SKM-1 (cell line): ENCODE results near the gene CCNB1.
A peak's percentile ranks its signal among the peaks of the same experiment; 100 is the strongest.
"Not testable (repeated sequence)": the region's sequence is repeated elsewhere in the genome, so short reads cannot be mapped to it uniquely, and the experiment has no call there.

Experiments
- DNase-seq: peaks from one replicate; lab custom pipeline; 2025; ENCODE audit not compliant: unreplicated experiment; lab: John Stamatoyannopoulos, UW

The CCNB1 gene

DNA sequence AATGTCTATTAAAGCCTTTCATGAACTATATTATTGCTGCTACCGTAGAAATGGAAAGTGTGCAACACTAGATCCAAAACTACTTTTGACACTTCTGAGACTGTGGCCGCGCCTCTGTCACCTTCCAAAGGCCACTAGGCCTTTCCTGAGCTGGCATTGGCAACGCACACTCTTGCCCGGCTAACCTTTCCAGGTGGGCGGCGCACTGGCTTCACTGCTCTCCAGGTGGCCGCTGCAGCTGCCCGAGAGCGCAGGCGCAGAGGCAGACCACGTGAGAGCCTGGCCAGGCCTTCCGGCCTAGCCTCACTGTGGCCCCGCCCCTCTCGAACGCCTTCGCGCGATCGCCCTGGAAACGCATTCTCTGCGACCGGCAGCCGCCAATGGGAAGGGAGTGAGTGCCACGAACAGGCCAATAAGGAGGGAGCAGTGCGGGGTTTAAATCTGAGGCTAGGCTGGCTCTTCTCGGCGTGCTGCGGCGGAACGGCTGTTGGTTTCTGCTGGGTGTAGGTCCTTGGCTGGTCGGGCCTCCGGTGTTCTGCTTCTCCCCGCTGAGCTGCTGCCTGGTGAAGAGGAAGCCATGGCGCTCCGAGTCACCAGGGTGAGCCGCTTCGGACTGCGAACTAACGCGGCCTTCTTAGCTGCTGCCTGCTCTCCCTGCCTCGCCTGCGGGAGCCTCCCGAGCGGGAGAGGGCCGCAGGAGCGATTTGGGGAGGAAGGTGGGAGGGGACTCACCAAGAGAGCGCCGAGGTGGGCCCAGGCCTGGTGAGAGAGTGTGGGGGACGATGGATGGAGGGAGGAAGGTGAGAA, at the start of gene CCNB1:
CCNB1 (plus strand) TSS at position 465 of the 807 bp plus-strand sequence; CDS start at position 578, 113 bp downstream.
- peak; percentile 95 for DNase-seq

DNA sequence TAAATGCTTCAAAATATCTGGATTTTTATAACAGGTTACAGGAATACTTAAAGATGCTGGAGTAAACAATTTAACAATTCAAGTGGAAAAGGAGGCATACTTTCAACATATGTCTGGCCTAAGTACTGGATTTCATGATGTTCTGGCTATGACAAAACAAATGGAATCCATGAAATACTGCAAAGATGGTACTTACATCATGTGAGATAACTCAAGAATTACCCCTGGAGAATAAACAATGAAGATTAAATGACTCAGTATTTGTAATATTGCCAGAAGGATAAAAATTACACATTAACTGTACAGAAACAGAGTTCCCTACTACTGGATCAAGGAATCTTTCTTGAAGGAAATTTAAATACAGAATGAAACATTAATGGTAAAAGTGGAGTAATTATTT, 37.5 kb upstream of the CCNB1 start:
- no peak for DNase-seq

DNA sequence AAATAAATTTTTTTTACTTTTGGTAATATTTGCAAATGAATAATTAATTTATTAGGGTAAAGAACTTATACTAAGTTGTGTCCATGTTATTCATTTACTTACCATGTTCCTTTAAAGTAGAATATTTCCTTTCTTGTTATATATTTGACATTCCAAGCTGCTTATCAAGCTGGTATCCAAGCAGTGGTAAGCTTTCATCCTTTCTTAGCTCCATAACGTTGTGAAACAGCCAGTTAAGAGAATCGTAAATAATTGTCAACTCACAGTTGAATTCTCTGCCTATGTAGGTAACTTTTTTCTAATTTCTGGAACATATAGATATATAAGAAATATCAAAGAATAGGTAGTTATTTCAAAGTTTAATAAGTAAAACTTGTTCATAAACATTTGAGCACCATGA, 36.7 kb upstream of the CCNB1 start:
- DNase-seq, result no peak

DNA sequence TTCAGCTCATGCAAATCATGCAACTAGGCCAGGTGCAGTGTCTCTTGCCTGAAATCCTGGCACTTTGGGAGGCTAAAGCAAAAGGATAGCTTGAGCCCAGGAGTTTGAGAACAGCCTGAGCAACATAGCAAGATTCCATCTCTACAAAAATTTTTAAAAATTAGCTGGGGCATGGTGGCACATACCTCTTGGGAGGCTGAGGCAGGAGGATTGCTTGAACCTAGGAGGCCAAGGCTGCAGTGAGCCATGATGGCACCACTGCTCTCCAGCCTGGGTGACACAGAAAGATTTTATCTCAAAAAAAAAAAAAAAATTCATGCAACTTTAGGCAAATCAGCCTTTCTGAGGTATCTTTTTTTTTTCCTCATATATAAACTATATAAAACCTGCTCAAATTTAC, 35.6 kb upstream of the CCNB1 start:
- DNase-seq, result no peak

DNA sequence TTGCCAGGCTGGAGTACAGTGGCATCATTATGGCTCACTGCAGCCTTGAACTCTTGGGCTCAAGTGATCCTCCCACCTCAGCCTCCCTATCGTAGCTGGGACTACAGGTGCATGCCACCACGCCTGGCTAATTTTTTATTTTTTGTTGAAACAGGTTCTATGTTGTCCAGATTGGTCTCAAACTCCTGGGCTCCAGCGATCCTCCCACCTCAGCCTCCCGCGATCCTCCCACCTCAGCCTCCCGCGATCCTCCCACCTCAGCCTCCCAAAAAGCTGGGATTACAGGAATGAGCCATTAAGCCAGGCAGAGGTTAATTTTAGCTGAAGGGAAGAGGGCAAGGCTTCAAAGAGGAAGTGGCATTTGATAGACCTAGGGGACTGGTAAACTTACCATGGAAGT, 32.8 kb upstream of the CCNB1 start:
- DNase-seq, result no peak

DNA sequence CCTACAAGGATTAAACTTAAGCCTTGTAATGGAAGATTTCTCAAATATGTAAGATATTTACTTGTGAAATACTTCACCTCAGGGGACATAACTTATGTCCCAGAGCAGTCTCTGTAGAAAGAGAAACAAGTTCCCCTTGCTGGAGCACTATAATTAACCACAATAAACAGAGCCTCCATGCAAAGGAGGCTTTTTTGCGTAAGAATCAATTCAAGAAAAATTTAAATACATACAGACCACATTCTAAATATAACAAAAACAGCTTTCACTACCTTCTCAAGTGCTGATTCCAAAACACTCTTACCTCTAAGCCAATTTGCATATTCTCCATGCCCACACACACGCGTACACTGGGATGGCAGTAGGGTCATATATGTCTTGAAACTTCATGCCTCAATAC, 30.7 kb upstream of the CCNB1 start:
- no peak for DNase-seq

DNA sequence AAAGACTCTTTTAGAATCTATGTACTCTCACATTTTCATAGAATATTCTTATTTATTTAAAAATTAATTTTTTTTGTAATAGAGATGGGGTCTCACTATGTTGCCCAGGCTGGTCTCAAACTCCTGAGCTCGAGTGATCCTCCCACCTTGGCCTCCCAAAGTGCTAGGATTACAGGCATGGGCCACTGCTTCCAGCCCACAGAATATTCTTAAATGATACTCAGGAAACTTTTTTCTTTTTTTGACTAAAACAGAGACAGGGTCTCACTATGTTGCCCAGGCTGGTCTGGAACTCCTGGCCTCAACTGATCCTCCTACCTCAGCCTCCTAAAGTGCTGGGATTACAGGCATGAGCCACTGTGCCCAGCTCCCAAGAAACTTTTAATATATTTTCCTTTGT, 29.7 kb upstream of the CCNB1 start:
- not testable (repeated sequence) for DNase-seq

DNA sequence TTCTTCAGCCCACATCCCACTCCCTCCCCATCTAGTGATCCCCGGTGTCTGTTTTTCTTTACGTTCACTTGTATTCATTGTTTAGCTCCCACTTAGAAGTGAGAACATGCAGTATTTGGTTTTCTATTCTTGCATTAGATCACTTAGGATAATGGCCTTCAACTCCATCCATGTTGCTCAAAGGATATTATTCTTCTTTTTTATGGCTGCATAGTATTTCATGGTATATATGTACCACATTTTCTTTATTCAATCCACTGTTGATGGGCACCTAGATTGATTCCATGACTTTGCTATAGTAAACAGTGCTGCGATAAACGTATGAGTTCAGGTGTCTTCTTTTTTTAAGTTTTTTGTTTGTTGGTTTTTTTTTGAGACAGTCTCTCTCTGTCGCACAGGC, 29.1 kb upstream of the CCNB1 start:
- DNase-seq, result no peak

DNA sequence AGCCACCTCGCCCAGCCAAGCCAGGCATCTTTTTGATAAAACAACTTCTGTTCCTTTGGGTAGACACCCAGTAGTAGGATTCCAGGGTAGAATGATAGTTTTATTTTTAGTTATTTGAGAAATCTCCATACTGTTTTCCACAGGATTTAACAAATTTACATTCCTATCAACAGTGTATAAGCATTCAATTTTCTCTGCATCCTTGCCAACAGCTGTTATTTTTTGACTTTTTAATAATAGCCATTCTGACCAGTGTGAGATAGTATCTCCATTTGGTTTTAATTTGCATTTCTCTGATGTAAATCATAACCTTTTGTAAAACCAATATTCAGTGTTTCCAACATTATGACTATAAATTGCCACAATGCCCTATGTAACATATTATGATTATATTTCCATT, 28.2 kb upstream of the CCNB1 start:
- no peak for DNase-seq

DNA sequence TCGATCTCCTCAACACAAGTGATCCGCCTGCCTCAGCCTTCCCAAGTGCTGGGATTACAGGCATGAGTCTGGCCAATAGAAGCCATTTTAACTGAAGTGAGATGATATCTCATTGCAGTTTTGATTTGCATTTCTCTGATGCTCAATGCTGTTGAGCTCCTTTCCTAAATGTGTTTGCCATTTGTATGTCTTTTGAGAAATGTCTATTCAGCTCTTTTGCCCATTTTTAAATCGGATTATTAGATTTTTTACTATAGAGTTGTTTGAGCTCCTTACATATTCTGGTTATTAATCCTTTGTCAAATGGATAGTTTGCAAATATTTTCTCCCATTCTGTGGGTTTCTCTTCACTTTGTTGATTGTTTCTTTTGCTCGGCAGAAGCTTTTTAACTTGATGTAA, 26.7 kb upstream of the CCNB1 start:
- not testable (repeated sequence) for DNase-seq

DNA sequence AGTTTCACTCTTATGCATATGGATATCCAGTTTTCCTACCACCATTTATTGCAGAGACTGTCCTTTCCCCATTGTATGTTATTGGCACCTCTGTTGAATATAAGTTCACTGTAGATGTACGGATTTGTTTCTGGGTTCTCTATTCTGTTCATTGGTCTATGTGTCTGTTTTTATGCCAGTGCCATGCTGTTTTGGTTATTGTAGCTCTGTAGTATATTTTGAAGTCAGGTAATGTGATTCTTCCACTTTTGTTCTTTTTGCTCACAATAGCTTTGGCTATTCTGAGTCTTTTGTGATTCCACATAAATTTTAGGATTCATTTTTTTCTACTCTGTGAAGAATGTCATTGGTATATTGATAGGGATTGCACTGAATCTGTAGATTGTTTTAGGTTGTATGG, 26.1 kb upstream of the CCNB1 start:
- no peak for DNase-seq

DNA sequence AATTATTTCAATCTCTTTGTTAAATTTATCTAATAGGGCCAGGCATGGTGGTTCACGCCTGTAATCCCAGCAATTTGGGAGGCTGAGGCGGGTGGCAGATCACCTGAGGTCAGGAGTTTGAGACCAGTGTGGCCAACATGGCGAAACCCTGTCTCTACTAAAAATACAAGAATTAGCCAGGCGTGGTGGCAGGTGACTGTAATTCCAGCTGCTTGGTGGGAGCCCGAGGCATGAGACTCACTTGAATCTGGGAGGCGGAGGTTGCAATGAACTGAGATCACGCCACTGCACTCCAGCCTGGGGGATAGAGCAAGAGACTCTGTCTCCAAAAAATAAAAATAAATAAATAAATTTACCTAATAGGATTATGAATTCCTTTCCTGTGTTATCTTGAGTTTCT, 18.4 kb upstream of the CCNB1 start:
- not testable (repeated sequence) for DNase-seq

DNA sequence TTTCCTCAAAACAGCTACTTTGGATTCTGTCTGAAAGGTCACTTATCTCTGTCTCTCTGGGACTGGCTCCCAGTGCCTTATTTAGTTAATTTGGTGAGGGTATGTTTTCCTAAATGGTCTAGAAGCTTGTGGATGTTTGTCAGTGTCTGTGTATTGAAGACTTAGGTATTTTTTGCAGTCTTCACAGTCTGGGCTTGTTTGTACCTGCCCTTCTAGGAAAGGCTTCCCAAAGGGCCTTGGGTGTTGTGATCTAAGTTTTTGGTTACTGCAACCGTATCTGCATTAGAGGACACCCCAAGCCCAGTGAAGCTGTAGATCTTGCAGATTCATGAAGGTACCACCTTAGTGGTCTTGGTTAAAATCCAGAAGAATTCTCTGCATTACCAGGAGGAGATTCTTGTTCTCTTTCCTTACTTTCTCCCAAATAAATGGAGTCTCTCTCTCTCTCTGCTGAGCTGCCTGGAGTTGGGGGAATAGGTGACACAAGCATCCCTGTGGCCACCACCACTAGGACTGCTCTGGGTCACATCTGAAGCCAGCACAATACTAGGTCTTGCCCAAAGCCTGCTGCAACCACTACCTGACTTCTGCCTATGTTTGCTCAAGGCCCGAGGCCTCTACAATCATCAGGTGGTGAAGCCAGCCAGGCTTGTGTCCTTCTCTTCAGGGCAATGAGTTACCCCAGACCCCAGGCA, 17.8 kb upstream of the CCNB1 start:
- DNase-seq, result no peak

DNA sequence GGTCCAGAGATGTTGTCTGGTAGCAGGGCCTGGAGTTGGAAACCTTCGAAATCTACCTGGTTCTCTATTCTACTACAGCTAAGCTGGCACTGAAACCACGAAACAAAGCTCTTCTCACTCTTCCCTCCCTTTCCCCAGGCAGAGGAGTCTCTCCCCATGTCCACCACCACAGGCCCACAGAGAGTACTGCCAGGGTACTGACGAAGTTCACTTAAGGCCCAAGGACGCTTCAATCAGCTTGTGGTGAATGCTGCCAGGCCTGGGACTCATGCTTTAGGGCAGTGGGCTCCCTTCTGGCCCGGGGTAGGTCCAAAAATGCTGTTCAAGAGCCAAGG, 17.3 kb upstream of the CCNB1 start:
- DNase-seq, result no peak

DNA sequence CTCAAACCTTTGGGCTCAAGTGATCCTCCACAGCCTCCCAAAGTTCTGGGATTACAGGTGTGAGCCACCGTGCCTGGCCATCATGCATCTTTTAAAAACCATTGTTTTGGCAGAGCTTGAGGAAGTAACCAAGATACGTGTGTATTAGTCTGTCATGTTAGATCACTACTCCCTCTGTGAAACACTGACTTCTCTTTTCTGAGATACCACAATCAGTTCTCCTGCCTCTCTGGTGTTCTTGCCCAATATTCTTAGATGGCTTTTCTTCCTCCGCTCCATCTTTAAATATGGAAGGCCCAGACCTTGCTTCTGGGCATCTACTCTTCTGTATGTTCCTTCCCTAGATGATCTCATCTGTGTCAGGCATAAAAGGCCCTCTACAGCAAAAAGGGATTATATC, 14.2 kb upstream of the CCNB1 start:
- DNase-seq, result peak; percentile 94

DNA sequence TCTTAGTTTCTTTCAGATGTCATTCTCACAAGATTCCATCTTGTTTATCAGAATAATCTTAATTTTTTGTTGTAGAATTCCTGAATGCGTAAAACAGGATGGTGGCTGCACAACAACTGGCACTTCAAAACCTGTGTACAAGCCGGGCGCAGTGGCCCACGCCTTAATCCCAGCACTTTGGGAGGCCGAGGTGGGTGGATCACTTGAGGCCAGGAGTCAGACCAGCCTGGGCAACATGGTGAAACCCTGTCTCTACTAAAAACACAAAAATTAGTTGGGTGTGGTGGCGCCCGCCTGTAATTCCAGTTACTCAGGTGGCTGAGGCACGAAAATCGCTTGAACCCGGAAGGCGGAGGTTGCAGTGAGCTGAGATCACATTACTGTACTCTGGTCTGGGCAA, 10.5 kb upstream of the CCNB1 start:
- no peak for DNase-seq

DNA sequence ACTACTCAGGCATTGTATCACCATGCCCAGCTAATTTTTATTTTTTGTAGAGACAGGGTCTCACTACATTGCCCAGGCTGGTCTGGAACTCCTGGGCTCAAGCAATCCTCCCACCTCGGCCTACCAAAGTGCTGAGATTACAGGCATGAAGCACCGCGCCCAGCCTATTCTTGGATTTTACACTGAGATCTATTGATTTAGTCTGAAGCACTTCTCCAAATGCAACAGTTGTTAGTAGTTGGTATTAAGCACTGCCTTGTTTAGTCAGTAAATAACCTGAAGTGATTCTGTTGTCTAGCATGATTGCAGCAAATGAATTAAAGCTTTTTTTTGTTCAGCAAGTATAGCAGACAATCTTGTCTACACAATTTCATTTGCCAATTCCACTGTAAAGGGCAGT, 8.9 kb upstream of the CCNB1 start:
- DNase-seq, result no peak

DNA sequence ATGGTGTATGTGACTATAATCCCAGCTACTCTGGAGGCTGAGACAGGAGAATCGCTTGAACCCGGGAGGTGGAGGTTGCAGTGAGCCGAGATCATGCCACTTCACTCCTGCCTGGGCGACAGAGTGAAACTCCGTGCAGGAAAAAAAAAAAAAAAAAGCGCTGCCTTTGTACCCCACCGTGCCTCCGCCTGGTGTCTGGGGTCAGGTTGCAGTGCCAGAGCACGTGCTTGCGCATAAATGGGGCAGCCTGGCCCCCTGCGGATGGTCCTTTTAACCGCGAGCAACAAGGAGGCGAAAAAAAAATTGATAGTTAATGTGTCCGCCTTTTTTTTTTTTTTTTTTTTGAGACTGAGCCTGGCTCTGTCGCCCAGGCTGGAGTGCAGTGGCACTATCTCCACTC, 6.3 kb upstream of the CCNB1 start:
- DNase-seq, result no peak

DNA sequence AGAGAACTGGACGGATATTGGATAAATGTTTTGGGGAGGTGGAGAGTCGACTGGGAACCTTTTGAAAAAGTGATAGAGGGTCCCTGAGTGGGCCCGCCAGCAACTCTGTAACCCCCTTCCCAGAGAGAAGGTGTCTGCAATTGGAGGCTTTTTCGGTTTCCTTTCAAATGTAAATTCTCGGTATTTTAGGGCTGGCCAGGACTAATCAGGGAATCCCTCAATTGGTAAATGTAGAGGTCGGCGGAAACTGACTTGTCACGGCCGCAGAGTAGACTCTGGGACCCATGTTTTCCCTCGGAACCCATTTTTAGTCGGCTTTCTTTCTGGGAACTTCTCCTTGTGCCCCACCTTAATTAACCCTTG, 524 bp downstream of the CCNB1 start:
- no peak for DNase-seq

DNA sequence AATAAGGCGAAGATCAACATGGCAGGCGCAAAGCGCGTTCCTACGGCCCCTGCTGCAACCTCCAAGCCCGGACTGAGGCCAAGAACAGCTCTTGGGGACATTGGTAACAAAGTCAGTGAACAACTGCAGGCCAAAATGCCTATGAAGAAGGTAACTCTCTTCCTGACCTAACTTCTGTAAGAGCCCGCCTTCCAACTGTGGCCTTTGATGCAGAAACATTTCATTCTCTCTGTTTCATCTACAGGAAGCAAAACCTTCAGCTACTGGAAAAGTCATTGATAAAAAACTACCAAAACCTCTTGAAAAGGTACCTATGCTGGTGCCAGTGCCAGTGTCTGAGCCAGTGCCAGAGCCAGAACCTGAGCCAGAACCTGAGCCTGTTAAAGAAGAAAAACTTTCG, 979 bp downstream of the CCNB1 start:
- no peak for DNase-seq

DNA sequence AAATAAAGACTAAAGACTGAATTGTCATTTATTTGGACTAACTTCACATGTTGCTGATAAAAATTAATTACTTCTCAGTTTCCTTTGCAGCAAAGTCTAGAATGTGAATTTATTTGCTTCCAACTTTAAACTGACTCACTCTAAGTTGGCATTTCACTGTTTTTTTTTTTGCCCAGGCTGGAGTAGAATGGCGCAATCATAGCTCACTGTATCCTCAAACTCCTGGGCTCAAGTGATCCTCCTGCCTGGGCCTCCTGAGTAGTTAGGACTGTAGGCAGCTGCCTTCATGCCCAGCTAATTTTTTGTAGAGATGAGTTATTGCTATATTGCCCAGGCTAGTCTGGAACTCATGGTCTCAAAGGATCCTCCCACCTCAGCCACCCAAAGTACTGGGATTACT, 3.5 kb downstream of the CCNB1 start:
- DNase-seq, result no peak

DNA sequence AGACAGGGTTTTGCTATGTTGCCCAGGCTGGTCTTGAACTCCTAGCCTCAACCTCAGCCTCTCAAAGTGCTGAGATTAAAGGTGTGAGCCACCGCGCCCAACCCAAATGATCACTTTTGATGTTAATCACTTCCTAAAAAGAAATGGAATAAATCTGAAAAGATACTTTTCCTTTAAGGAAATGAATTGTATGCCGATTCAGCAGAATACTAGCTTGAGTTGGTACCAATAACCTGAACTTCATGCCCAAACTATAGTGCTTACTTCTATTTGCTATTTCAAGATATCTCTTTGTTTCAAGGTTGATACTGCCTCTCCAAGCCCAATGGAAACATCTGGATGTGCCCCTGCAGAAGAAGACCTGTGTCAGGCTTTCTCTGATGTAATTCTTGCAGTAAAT, 4.0 kb downstream of the CCNB1 start:
- DNase-seq, result no peak
